HG03095 (cell line): ENCODE results near the gene CAPG.
"Not testable (repeated sequence)": the region's sequence is repeated elsewhere in the genome, so short reads cannot be mapped to it uniquely, and the experiment has no call there.

Experiments used
- ATAC-seq: cut with Tn5 transposase; IDR thresholded peaks from one replicate; pipeline ENCODE4 v1.9.1; 2021; ENCODE audit warnings: moderate library complexity; ENCODE audit not compliant: unreplicated experiment

Gene CAPG

GRCh38 chr2:85367180-85367579 lies 43.0 kb downstream of the CAPG start:
- no peak for ATAC-seq

- not testable (repeated sequence) for ATAC-seq
Observed at GRCh38 chr2:85362653-85363387, 47.3 kb downstream of the CAPG start.

- no peak for ATAC-seq
Observed at GRCh38 chr2:85357736-85358135, 52.4 kb downstream of the CAPG start.

- ATAC-seq = no peak
Observed at GRCh38 chr2:85356186-85356585, 54.0 kb downstream of the CAPG start.

- no peak for ATAC-seq
Observed at GRCh38 chr2:85355521-85355920, 54.6 kb downstream of the CAPG start.

- ATAC-seq = peak; percentile 8
Observed at GRCh38 chr2:85355073-85355410, 55.1 kb downstream of the CAPG start.

- peak; percentile 95 for ATAC-seq
Observed at GRCh38 chr2:85354286-85355072, 55.7 kb downstream of the CAPG start, which contains the start of the genes ELMOD3 and RETSAT. Gene ELMOD3 (plus strand): TSS chr2:85354769. CDS start chr2:85357199, 2,430 bp downstream. Gene RETSAT (minus strand): TSS chr2:85354528. CDS start chr2:85354507, 21 bp downstream.

GRCh38 chr2:85353876-85354285 lies 56.3 kb downstream of the CAPG start:
- ATAC-seq = peak; percentile 12

GRCh38 chr2:85347599-85347998 lies 62.6 kb downstream of the CAPG start:
- ATAC-seq = no peak
